Kidney glomerular epithelial cell (primary cell): ENCODE measurements around the gene STAB1.
"Not testable (repeated sequence)": the region's sequence is repeated elsewhere in the genome, so short reads cannot be mapped to it uniquely, and the experiment has no call there.

Experiments used
- DNase-seq: peaks from one replicate; lab custom pipeline; 2025; lab: John Stamatoyannopoulos, UW

STAB1 gene

DNA sequence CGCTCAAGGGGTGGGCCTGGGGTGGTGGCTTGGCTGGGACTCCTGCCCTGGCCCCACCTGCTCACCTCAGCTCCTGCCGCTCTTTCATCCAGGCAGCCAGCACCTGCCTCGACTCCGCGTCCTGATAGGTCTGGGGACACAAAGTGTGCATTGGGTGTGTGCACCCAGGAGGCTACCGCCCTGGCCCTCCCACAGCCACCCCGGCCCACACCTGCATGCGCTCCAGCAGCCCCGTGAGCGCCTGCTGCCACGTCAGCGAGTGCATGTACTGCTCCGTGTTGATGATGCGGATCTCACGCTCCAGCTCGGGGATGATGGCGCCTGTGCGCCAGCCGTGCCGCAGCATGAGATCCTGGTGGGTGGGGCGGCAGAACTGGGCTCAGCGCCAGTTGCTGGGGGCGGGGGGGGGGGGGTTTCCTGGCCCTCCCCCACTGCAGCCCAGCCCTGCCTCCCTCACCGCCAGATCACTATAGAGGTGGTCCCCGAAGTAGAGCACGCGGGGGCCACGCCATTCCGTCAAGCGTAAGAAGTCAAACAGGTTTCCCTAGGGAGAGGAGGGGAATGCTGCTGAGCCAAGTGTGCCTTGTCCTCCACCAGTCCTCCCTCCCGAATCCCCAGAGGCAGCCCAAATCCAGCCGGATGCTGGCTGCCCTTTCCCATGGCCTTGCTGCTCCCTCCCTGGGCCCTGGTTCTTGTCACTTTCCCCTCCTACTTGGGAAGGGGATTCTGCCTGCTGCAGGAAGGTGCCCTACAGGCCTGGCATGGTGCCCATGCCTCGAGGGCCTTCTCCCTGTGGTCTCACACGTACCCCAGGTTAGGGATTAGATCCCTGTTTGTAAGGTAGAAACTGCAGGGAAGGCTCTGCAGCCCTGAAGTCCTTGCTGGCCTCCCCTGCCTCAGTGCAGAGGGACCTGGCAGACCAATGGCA, 29.9 kb downstream of the STAB1 start:
- no peak for DNase-seq

DNA sequence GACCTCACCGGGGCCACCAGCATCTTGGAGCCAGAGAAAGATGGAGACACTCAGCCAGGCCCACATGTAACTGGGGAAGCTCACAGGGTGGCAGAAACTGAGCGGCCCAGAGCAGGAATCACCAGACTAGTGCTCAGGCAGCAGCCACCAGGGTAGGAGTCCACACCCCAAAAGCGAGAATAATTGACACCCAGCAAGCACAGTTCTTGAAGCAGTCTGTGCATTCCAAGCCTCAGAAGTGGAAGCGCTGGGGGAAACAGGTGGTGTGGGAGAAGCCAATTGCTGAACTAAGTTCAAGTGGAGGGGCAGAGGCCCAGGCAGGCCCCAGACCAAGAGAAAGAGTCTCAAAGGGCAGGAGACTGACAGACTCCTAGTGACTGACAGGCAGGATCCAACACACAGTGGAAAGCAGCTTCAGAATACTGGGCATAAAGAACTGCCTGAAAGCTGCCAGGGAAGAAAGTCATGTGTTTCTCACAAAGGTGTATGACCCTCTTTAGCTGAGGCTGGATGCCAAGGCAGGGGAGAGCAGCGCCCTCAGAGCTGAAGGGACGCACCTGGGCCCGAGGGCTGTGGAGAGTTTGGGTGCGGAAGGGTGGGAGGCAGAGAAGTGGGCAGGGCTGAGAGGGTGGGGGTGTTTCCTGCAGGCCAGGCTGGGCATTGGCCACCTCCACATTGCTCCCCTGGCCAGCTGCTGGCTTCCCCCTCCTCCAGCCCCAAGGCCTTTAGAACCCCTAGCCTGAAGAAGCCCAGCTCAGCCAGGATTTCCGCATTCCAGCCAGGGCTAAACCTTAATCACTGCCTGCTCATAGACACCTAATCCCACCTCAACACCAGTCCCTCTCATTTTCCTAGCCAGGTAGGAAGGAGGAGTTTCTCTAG, 30.8 kb downstream of the STAB1 start:
- no peak for DNase-seq

GRCh38 chr3:52526671-52527038, 31.5 kb downstream of the STAB1 start:
- DNase-seq = not testable (repeated sequence)

GRCh38 chr3:52527039-52527731, 32.0 kb downstream of the STAB1 start:
- no peak for DNase-seq

- DNase-seq = no peak
Observed at GRCh38 chr3:52527732-52528585, 32.8 kb downstream of the STAB1 start.

- no peak for DNase-seq
Observed at GRCh38 chr3:52528586-52529375, 33.6 kb downstream of the STAB1 start.

DNA sequence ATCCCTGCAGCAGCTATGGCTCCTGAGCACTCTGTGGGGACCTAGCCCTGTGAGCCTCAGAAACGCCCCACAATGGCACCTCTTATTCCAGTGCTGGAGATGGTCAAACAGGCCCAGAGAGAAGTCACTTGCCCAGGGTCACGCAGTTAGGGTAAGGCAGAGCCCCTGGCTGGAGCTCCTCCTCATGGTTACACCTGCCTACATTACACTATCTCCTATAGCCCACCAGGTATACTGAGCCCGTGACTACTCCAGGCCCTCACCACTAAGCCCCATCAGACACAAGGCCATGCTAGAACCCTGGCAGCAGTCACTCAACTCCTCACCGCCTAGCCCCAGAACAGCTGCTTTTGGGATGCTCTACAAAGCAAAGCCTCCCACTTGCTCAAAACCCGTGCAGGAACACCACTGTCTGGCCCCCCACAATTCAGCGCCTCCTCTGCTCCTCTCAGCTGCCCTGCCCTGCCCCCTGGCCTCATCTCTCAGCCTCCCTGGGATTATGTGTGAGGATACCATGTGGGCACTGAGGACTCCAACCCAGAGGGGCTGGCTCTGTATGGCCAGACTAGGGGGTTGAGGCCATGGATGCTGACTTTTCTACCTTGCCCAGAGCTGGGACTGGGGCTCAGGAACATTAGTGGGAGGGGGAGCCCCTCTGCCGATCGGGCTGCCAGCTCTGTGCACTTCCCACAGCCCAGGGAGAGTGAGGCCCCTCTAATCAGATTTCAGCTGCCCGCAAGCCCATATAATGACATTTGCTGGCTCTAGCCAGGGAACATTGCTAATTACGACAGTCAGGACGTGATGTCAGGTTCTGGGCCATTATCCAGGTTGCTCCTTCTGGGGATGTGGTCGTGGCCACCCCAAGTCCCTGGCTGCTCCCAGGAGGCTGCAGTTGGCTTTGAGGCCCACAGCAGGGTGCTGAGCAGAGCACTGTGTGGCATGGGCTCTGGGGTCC, 34.5 kb downstream of the STAB1 start:
- no peak for DNase-seq

GRCh38 chr3:52530918-52531826, 36.0 kb downstream of the STAB1 start:
- no peak for DNase-seq

DNA sequence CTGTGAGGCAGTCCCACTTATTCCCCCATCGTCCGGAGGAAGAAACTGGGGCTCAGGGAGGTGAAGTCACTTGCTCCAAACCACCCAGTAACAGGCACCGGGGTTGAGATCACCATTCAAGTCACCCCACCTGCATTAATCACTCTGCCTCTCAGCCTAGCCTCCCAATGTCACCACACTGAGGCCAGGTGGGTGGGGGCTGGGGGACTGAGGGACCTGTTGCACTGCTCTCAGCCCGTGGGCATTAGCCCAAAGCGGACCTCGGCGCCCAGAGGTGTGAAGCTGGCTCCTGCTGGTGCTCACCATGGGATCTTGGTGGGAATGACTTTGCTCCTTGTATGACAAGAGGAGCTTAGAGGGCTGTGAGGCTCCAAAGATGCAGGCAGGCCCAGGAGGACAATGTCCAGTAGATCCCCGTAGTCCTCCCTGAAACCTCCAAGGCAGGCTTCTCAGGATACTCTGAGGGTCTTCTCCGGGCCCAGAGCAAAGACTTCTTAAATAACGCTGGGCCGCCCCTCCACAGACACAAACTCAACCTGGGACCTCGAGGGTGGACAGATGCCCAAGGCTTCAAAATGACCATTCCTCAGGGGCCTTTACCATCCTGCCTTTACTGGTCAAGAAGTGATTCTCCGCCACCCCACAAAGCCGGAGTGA, 36.9 kb downstream of the STAB1 start:
- no peak for DNase-seq

DNA sequence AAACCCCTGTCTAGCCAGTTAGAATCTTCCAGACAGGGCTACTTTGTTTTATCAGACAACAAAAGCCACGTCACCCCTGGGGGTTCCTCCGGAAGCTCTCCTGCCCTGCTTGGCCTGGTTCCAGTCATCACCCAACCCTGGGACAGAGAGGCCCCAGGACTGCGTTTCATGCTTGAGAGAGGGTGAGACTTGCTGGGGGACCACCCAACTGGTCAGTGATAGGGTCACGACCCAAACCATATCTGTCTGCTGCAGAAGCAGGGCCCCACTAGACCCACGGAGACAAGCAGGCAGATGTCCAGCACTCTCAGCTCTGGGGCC, 37.3 kb downstream of the STAB1 start:
- no peak for DNase-seq

DNA sequence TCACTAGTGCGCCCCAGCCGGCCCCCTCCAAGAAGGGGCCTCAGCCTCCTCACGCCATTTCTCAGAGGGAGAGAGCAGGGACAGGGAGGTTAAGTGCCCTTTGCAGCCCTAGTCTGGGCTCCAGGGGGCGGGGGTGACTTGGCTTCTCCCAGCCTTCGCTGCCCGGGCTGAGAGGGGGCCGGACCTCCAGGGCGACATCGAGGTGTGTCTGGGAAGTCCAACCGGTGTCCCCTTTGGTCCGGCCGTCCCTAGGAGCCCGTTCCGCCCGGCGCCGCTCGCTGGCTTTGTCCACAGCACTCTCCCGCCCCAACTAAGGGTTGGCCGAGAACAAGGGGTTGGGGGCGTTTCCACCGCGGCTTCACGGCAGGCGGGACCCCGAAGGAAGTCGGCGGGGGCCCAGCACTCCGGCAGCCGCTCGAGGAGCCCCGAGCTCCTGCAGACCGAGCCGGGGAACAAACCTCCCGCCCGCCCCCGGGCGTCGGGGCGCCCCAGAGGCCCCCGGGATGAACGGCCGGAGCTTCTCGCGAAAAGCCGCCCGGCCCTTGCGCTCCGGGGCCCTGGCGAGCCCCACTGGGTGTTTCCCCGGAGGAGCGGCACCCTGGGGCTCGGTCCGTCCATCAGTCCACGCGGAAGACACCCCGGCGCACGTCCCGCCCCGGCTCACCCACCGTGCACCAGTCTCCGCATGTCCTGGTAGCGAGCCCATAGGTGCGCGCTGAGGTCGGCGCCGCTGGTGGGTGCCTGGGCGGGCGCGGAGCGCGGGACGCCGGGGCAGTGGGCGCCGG, 37.9 kb downstream of the STAB1 start:
- no peak for DNase-seq

DNA sequence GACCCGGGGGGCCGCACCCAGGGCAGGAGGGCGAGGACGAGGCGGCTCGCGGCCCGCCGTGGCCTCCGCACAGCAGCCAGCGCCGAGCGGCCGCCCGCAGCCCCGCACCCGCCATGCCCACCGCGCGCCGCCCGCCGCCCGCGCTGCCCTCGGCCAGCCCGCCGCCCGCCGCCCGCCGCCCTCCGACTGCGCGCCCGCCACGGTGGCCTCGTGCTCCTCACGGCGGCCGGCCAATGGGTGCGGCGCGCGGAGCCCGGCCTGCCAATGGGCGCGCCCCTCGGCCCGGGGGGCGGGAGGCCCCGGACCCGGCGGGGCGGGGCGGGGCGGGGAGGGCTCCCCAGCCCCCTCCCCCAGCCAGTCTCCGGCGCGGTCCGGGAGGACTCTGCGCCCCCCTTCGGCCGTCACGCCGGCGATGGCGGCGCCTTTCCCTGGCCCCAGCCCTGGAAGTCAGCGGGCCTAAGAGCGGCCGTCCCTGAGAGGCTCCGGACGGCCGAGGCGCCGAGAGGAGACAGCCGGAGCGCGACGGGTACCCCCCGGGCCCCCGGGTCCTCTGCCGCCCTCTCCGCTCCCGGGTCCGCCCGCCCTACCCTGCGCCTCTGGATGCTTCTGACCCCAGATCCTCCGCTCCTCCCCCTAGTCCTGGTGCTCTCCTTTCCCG, 38.6 kb downstream of the STAB1 start, which contains the start of gene NT5DC2:
NT5DC2 (minus strand) TSS at position 235 of the 658 bp plus-strand sequence; CDS start at position 115, 120 bp downstream.
- peak; percentile 22 for DNase-seq

DNA sequence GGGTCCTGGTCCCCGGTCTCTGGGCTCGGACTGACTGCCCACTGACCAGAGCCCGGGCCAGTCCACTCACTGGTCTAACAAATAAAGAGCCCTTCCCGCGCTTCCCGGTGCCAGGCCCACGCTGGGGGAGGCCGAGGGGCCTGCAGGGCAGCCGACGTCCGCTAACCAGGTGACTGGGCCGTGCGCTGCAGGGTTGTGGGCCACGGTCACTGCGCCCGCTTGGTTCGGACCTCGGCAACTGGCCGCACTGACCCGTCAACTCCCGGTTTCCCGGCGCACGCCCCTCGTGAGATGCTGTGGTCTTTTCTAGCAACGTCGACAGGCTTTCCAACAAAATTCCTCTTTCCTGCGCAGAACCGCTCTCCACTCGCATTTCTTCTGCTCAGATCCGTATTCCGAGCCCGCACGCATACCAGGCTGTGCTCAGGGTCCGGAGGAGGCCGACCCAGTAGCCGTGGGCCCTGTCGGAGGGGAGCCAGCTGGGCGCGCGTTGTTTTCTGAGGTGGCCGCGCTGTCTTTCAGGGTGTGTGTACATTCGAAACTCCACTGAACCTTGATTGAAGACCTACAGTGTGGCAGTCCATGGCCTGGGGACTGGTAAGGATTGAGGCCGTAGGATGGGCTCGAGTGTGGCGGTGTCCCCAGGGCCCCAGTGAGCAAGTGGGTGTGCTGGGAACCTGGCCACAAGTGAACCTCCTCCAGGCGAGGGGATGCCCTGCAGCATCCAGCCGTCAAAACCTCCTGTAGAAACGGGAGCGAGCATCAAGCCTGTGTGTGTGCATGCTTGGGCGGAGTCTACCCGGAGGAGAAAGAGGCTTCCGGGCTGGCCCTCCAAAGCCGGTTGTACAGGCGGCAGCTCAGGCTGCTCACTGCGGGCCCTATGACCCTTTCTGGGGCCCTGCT, 39.4 kb downstream of the STAB1 start:
- no peak for DNase-seq

DNA sequence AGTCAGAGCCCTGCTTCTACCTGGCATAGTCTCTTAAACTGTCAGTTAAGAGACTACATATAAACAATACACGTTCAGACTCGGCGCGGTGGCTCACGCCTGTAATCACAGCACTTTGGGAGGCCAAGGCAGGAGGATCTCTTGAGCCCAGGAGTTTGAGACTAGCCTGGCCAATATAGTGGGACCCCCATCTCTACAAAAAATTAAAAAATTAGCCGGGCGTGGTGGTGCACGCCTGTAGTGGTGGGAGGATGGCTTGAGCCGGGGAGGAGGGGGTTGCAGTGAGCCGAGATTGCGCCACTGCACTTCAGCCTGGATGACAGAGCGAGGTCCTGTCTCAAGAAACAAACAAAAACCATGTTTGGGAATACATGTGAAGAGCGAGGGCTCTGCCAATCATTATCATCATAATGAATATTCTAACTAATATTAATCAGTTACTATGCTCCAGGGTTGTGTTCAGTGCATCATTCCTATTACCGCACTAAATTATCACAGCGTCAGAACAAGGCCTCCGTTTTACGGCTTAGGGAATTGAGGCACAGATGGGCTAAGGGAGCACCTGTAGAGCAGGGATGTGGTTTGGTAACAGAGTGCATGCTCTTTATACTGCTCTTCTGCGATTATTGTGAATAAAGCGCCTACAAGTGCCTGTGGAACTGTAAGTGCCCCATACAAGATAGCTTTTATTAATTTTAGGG, 40.4 kb downstream of the STAB1 start:
- peak; percentile 50 for DNase-seq

GRCh38 chr3:52536112-52536368, 40.9 kb downstream of the STAB1 start:
- no peak for DNase-seq
